Skeletal muscle tissue (tissue), 4 donors: ENCODE data around the gene CEP128. TPM values are rescaled to one million over a fixed set of nuclear protein-coding genes. Genes with fewer than 3 reads are reported as not detected.

Experiments
- H3K27ac ChIP-seq: one replicate; pipeline ENCODE4 v1.7.0; 2013; ENCODE audit warnings: mild to moderate bottlenecking, low read depth, low read length, inconsistent platforms
- H3K27me3 ChIP-seq, 3 donors: one replicate each; pipeline ENCODE4 v1.7.0; 2013; ENCODE audit warnings: low read length in 3 of 3; ENCODE audit not compliant: control insufficient read depth in 3 of 3, insufficient read depth in 3 of 3
- H3K36me3 ChIP-seq, 3 donors: one replicate each; pipeline ENCODE4 v1.7.0; 2013; ENCODE audit warnings: low read length in 3 of 3; ENCODE audit not compliant: control insufficient read depth in 3 of 3, insufficient read depth in 3 of 3
- H3K4me1 ChIP-seq, 3 donors: one replicate each; pipeline ENCODE4 v1.7.0; 2013; ENCODE audit warnings: low read length in 3 of 3, mild to moderate bottlenecking in 3 of 3; ENCODE audit not compliant: control insufficient read depth in 3 of 3, insufficient read depth in 3 of 3
- H3K4me3 ChIP-seq, 3 donors: one replicate each; pipeline ENCODE4 v1.7.0; 2013; ENCODE audit warnings: low read length in 3 of 3
- H3K9ac ChIP-seq, 3 donors: one replicate each; pipeline ENCODE4 v1.7.0; 2013; ENCODE audit warnings: low read length in 3 of 3, mild to moderate bottlenecking in 3 of 3, moderate library complexity in 2 of 3, low read depth in 1 of 3
- H3K9me3 ChIP-seq, 3 donors: one replicate each; pipeline ENCODE4 v1.7.0; 2013; ENCODE audit warnings: low read length in 3 of 3; ENCODE audit not compliant: control insufficient read depth in 3 of 3
- total RNA-seq: library from RNA; depleted of rRNA; stranded (reverse); fragments of >200 nt; gene quantifications from one replicate; pipeline ENCODE4 v1.2.3, GENCODE V29; 2014
- donor health status: Osteomylitis.

Gene CEP128
- total RNA-seq, 1 donor from 2014 or later, result 6.8 TPM

- H3K27ac ChIP-seq, result no peak overlapping the region
- no peaks in the 10 kb centered on the region for H3K4me1 ChIP-seq
- H3K9me3 ChIP-seq, result no peaks in the 10 kb centered on the region
- H3K36me3 ChIP-seq, result no peaks in the 10 kb centered on the region
- no peak overlapping the region for H3K9ac ChIP-seq
- H3K4me3 ChIP-seq, result no peak overlapping the region
- H3K27me3 ChIP-seq, result no peaks in the 10 kb centered on the region
Observed at GRCh38 chr14:80669426-80669825, 272.1 kb downstream of the CEP128 start.

GRCh38 chr14:80664576-80664975 is 277.0 kb downstream of the CEP128 start:
- no peaks in the 10 kb centered on the region for H3K9me3 ChIP-seq
- no peak overlapping the region for H3K9ac ChIP-seq
- H3K4me1 ChIP-seq, result no peaks in the 10 kb centered on the region
- H3K4me3 ChIP-seq, result no peak overlapping the region
- no peaks in the 10 kb centered on the region for H3K27me3 ChIP-seq
- H3K27ac ChIP-seq, result no peak overlapping the region
- H3K36me3 ChIP-seq, result no peaks in the 10 kb centered on the region

- Histone ChIP-seq H3K36me3 (no peaks in the 10 kb centered on the region), H3K4me1 (no peaks in the 10 kb centered on the region), H3K27ac (no peak overlapping the region), H3K4me3 (no peak overlapping the region), H3K27me3 (no peaks in the 10 kb centered on the region), H3K9ac (no peak overlapping the region), H3K9me3 (no peaks in the 10 kb centered on the region)
Observed at GRCh38 chr14:80663541-80663940, 278.0 kb downstream of the CEP128 start.

GRCh38 chr14:80659783-80660182 is 281.8 kb downstream of the CEP128 start:
- Histone ChIP-seq H3K9me3 (no peaks in the 10 kb centered on the region), H3K4me3 (no peak overlapping the region), H3K4me1 (no peaks in the 10 kb centered on the region), H3K9ac (no peak overlapping the region), H3K36me3 (no peaks in the 10 kb centered on the region), H3K27ac (no peak overlapping the region), H3K27me3 (no peaks in the 10 kb centered on the region)

GRCh38 chr14:80658733-80659132 is 282.8 kb downstream of the CEP128 start:
- Histone ChIP-seq H3K27me3 (no peaks in the 10 kb centered on the region), H3K27ac (no peak overlapping the region), H3K9ac (no peak overlapping the region), H3K9me3 (no peaks in the 10 kb centered on the region), H3K4me3 (no peak overlapping the region), H3K36me3 (no peaks in the 10 kb centered on the region), H3K4me1 (no peaks in the 10 kb centered on the region)

- no peaks in the 10 kb centered on the region for H3K36me3 ChIP-seq
- H3K9me3 ChIP-seq, result no peaks in the 10 kb centered on the region
- H3K27me3 ChIP-seq, result no peaks in the 10 kb centered on the region
- no peaks in the 10 kb centered on the region for H3K4me1 ChIP-seq
- no peak overlapping the region for H3K9ac ChIP-seq
- no peak overlapping the region for H3K27ac ChIP-seq
- H3K4me3 ChIP-seq, result no peak overlapping the region
Observed at GRCh38 chr14:80658155-80658554, 283.4 kb downstream of the CEP128 start.

GRCh38 chr14:80653956-80654355 is 287.6 kb downstream of the CEP128 start:
- Histone ChIP-seq H3K9me3 (no peaks in the 10 kb centered on the region), H3K36me3 (no peaks in the 10 kb centered on the region), H3K27ac (no peak overlapping the region), H3K4me1 (no peaks in the 10 kb centered on the region), H3K9ac (no peak overlapping the region), H3K27me3 (no peaks in the 10 kb centered on the region), H3K4me3 (no peak overlapping the region)

- Histone ChIP-seq H3K27ac (no peak overlapping the region), H3K9me3 (no peaks in the 10 kb centered on the region), H3K36me3 (no peaks in the 10 kb centered on the region), H3K4me1 (no peaks in the 10 kb centered on the region), H3K9ac (no peak overlapping the region), H3K4me3 (no peak overlapping the region), H3K27me3 (no peaks in the 10 kb centered on the region)
Observed at GRCh38 chr14:80645667-80646413, 295.7 kb downstream of the CEP128 start.

GRCh38 chr14:80644826-80645225 is 296.7 kb downstream of the CEP128 start:
- Histone ChIP-seq H3K36me3 (no peaks in the 10 kb centered on the region), H3K9me3 (no peaks in the 10 kb centered on the region), H3K27ac (no peak overlapping the region), H3K9ac (no peak overlapping the region), H3K4me3 (no peak overlapping the region), H3K27me3 (no peaks in the 10 kb centered on the region), H3K4me1 (no peaks in the 10 kb centered on the region)

- H3K4me1 ChIP-seq, result no peaks in the 10 kb centered on the region
- no peak overlapping the region for H3K4me3 ChIP-seq
- H3K27ac ChIP-seq, result no peak overlapping the region
- H3K36me3 ChIP-seq, result no peaks in the 10 kb centered on the region
- no peaks in the 10 kb centered on the region for H3K9me3 ChIP-seq
- H3K9ac ChIP-seq, result no peak overlapping the region
- no peaks in the 10 kb centered on the region for H3K27me3 ChIP-seq
Observed at GRCh38 chr14:80638620-80639515, 302.7 kb downstream of the CEP128 start.
